NCI-H2171 treated with DMSO at 0.1 percent for 48 hours (cell line): Measurements from ENCODE around the gene NCKAP5.
"Not testable (repeated sequence)": the region's sequence is repeated elsewhere in the genome, so short reads cannot be mapped to it uniquely, and the experiment has no call there.

ENCODE experiments used
- DNase-seq: peaks from one replicate; lab custom pipeline; 2025; lab: John Stamatoyannopoulos, UW

Gene NCKAP5

DNA sequence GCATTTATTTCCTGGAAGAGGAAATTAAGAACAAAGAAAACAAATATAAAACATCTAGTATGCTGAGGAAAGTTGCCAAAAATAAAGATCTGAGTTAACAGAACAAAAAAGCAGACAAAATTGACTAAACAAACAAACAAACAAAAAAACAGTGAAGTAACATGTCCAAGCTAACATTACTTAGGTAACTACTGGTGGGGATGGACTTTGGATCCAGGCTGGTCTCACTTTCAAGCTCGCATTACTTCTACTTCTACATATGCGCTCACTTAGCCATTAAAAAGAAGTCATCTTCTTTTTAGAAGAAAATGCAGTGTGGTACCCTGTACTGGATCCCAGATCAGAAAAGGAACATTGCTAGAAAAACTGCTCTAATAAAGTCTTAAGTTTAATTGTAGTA, 358.9 kb downstream of the NCKAP5 start:
- no peak for DNase-seq

DNA sequence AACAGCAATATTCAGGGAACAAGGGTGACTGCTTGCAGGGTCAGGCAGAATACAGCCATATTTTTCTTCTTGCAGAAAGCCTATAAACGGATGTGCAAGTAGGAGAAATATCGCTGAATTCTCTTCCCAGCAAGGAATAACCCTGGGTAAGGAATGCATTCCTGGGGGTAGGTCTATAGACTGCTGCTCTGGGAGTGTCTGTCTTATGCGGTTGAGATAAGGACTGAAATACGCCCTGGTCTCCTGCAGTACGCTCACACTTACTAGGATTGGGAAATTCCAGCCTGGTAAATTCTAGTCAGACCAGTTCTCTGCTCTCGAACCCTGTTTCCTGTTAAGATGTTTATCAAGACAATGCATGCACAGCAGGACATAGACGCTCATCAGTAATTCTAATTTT, 361.6 kb downstream of the NCKAP5 start:
- not testable (repeated sequence) for DNase-seq

GRCh38 chr2:133204421-133204820, 363.8 kb downstream of the NCKAP5 start:
- DNase-seq = no peak

DNA sequence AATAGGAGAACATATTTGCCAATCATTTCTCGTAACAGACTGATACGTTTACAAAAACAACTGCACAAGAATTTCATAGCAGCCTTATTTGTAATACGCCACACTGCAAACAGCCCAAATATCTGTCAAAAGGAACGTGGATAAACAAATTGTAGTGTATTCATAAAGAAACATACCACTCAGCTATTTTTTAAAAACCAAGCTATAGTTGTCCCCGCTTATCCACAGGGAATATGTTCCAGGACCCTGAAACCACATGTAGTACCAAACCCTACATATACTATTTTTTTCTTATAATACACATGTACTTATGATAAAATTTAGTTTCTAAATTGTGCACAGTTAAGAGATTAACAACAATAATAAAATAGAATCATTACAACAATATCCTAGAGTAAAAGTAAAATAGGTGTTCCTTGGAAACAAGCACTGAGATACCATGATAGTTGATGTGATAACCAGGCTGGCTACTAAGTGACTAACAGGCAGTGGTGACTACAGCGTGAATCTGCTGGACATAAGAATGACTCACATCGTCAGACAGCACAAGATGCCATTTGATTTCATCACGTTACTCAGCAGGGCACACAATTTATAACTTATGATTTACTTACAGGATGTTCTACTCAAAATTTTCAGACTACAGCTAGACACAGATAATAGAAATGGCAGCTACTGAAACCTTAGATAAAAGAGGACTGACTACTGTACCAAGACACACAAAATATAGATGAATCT, 367.4 kb downstream of the NCKAP5 start:
- DNase-seq = no peak

- no peak for DNase-seq
Measured at GRCh38 chr2:133198678-133199077, 369.6 kb downstream of the NCKAP5 start.

DNA sequence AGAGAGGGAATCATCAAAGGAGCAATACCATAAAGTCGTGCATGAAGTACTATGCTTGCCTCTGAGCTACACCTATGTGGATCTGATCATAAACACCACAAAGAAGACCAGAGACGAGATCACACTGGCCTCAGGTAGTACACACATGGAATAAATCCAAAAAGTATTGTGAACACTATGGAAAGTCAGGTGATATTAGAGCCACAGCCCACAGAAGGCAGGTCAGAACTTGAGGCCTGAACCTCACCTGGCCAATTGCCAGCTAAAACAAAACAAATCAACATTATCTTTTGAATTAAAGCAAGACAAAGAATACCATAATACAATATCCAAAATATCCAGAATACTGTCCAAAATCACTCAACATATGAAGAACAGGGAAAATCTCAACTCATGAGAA, 371.1 kb downstream of the NCKAP5 start:
- no peak for DNase-seq

- DNase-seq = no peak
Measured at GRCh38 chr2:133194777-133195335, 373.4 kb downstream of the NCKAP5 start.

DNA sequence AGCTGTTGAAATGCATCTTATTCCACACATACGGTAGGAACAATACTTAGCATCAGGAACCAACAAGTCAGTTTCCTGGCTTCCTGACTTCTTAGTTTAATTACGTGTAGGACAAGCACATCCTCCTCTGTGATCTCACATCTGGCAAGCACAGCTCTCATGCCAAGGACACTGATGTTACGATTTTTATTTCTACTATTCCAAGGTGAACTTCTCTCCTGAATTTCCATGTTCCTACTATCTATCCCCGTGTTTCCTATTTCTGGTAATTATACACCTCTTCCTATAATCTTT, 374.0 kb downstream of the NCKAP5 start:
- DNase-seq = no peak

- no peak for DNase-seq
Measured at GRCh38 chr2:133193544-133194361, 374.5 kb downstream of the NCKAP5 start.

DNA sequence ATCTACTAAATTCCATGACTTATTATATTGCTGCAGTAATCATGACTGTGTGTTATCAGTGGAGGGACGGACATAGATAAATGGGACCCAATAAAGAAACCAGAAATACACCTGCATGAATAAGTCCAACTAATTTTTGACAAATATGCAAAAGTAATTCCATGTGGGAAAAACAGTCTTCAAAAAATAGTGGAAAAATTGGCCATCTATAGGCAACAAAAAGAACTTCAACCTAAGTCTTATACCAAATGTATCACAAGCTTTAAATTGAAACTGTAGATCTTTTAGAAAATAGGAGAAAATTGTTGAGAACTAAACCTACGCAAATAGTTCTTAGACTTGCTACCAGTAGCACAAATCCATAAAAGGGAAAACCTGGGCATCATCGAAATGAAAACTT, 376.2 kb downstream of the NCKAP5 start:
- no peak for DNase-seq

- DNase-seq = no peak
Measured at GRCh38 chr2:133177196-133177595, 391.1 kb downstream of the NCKAP5 start.

- DNase-seq = no peak
Measured at GRCh38 chr2:133175926-133176325, 392.3 kb downstream of the NCKAP5 start.

DNA sequence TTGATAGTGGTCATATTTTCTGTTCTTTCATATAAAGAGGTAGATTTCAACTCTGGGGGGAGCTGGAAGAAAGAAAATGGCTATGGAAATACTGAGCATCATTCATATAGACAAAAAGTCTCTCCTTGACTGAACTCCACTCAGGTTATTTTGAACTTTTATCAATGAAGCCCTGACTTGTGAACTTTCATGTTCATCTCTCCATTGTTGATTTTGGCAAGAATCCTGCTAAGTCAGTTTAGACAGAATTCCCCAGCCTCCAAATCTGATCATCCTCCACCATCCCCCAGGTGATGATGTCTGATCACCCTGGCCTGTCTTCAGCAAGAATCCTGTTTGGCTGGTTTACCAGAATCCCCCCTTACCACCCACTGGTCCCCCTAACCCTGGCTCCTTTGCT, 395.0 kb downstream of the NCKAP5 start:
- DNase-seq = no peak

GRCh38 chr2:133171393-133172004, 396.8 kb downstream of the NCKAP5 start:
- peak; percentile 38 for DNase-seq

DNA sequence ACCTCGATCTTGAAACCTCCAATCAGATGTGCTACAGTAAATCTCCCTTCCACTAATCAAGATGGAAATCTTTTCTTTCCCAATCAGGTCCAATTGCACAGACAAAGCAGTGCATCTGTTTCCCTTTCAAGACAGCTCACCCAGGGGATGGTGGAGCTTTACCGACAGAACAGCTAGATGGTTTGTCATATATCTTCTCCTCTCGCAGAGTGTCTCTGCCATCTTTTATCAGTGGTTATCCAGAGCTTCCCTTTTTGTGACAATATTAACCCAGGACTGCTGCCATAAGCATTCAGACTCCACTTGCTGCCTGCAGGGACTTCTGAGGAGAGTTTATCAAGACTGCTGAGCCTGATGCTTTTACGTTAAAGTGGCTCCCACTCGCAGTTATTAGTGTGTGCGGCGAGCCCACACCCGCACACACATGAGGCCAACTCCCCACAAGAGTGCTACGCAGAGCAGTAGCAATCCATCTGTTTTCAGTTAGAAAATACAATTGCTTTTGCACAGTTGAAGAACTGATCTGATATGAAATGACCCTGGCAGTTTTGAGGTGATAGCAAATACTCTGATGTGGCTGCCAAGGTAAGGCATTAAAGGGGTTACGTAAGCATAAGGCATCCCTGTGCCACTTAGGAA, 398.9 kb downstream of the NCKAP5 start:
- DNase-seq = no peak

GRCh38 chr2:133167990-133168389, 400.3 kb downstream of the NCKAP5 start:
- no peak for DNase-seq

DNA sequence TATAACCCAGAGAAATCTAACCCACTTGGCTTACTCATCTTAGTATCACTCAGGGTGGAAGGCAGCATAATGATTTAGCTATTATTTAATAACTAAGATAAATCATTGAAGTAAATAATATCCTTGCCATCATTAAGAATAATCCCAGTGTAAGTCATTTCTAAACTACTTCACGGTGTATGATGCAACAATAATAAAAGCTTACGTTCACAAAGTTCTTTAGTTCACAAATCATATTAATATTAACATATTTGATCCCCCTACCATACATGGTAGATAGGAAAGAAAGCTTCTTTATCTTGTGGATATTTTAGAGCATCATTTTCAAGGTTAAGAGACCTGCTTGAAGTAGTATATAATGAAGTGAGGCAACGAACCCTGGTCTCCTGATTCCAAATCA, 401.0 kb downstream of the NCKAP5 start:
- no peak for DNase-seq

DNA sequence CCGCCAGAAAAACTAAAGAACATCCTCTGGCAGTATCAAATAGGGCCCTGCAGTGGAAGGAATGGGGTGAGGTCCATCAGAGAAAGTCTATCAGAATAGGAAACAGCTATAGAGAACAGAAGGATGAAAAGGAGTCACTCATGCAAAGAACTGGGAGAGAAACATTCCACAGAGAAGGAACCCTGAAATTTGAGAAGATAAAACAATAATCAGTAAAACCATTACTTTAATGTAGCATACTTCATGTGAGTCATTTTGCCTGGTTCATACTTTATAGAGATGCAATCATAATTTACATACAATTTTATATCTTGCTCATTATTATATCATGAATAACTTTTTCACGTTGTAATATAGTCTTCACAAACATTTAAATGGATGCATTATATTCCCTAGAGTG, 402.2 kb downstream of the NCKAP5 start:
- no peak for DNase-seq

- DNase-seq = no peak
Measured at GRCh38 chr2:133163111-133163510, 405.2 kb downstream of the NCKAP5 start.

DNA sequence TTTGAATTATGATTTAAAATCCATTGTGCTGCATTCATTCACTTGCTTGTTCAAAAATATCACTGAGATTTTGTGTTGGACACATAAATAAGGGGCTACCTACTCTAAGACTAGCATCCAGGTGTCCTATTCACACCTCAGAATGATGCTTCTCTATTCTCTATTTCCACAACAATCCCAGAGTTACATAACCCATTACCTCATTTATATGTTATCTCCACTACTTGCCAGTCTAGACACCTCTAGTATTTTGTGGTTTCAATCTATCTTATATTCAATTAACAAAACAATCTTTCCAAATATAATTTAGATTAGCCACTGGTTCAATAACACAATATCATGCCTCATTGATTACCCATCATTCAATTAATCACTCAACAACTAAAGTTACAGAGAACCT, 409.8 kb downstream of the NCKAP5 start:
- DNase-seq = no peak

GRCh38 chr2:133158024-133158423, 410.2 kb downstream of the NCKAP5 start:
- DNase-seq = no peak

DNA sequence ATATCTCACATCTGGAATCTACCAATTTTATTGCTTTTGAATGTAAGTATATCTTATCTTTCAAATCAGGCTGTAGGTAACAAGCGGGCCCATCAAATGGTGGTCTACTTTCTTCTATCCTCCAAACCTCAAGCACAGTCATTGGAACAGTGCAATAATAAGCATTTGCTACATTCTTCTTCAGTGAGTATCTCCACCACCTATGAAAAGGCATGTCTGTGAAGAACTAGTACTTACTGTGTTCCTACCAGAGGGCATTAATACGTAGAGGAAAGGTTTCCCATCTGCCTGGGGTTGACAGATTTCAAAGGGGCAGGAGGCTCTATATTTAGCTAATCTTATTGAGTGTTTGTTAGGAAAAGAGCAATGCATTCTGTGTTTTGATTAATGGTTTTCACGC, 411.1 kb downstream of the NCKAP5 start:
- DNase-seq = no peak

- no peak for DNase-seq
Measured at GRCh38 chr2:133152801-133153200, 415.5 kb downstream of the NCKAP5 start.
